ENCODE data around the gene NEK1. TPM values are rescaled to one million over a fixed set of nuclear protein-coding genes. Genes with fewer than 3 reads are reported as not detected.
"Not testable (repeated sequence)": the region's sequence is repeated elsewhere in the genome, so short reads cannot be mapped to it uniquely, and the experiment has no call there.

Gene NEK1
- total and polyA plus RNA-seq, 2 donors (not counting 1 experiment from before 2014, with no cell fraction given) = 3.3 to 21.4 TPM

DNA sequence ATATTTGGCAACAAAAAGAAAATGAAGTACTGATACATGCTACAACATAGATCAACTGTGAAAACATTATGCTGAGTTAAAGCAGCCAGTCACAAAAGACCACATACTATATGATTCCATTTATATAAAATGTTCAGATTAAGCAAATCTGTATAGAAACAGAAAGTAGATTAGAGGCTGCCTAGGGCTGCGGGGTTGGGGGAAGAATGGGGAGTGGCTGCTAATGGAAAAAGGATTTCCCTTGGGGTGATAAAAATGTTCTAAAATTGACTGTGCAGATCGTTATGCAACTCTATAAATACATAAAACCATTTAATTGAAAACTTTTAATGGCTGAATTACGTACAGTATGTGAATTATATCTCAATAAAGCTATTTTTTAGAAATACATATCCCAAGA is 46.8 kb downstream of the NEK1 start:
- peaks cover 4% of the 10 kb centered on the region for H3K4me1 Mint-ChIP-seq
- ATAC-seq (ENCODE audit: low read depth) (no peak), DNase-seq (no peak)
- intact Hi-C loops (cut with micrococcal nuclease) = loop anchor here (1.0 to 10.0 kb wide), 5 partner anchors 79 to 1381 kb away; partner anchors contain the start of gene CBR4
- Histone ChIP-seq H3K4me1 (ENCODE audit: control insufficient read depth in 2 of 2, insufficient read depth in 2 of 2, low read length in 2 of 2) (no peaks in the 10 kb centered on the region), H3K9ac (ENCODE audit: low read length) (no peak overlapping the region), H3K4me3 (ENCODE audit: control extremely low read depth in 1 of 5, extremely low read depth in 1 of 5, insufficient read depth in 1 of 5, low read depth in 2 of 5, low read length in 4 of 5) (no peak overlapping the region), H3K27ac (ENCODE audit: low read length in 2 of 2) (no peak overlapping the region), H2AFZ (ENCODE audit: insufficient read depth, low read depth, low read length, poor library complexity, severe bottlenecking) (no peak overlapping the region), H4K20me1 (ENCODE audit: control insufficient read depth, insufficient read depth, low read length, poor library complexity, severe bottlenecking) (no peaks in the 10 kb centered on the region), H3K9me3 (ENCODE audit: control extremely low read depth in 1 of 3, control insufficient read depth in 2 of 3, insufficient read depth in 1 of 3, low read length in 2 of 3) (no peaks in the 10 kb centered on the region), H3K27me3 (replicated peaks in 1 of 4; ENCODE audit: control extremely low read depth in 1 of 4, control insufficient read depth in 3 of 4, insufficient read depth in 4 of 4, low read length in 3 of 4) (no peaks in the 10 kb centered on the region), H3K79me2 (ENCODE audit: control insufficient read depth, insufficient read depth, low read length) (no peaks in the 10 kb centered on the region), H3K36me3 (replicated peaks in 1 of 2; ENCODE audit: control extremely low read depth in 1 of 2, control insufficient read depth in 1 of 2, extremely low read depth in 1 of 2, insufficient read depth in 2 of 2, low read length in 1 of 2) (peaks cover 1 to 2% of the 10 kb centered on the region in 2 experiments), H3K4me2 (replicated peaks; ENCODE audit: low read depth, low read length, poor library complexity, severe bottlenecking) (no peak overlapping the region)
- WGBS (ENCODE audit: insufficient coverage) = no CpG with 5 or more reads among the region's 3 CpGs
- no peaks in the 10 kb centered on the region for H3K9me3 Mint-ChIP-seq (ENCODE audit: insufficient read depth)
- POLR2A ChIA-PET = no interaction called here
- H3K27me3 Mint-ChIP-seq = no peaks in the 10 kb centered on the region
- no peak overlapping the region for H3K4me3 Mint-ChIP-seq
- no peak overlapping the region for H3K27ac Mint-ChIP-seq
- TF ChIP-seq EZH2 (IDR thresholded peaks at IDR 0.05; ENCODE audit: borderline replicate concordance, insufficient read depth, low read depth, low read length, poor library complexity, severe bottlenecking) = no peak
- TF ChIP-seq, protein P1, sequence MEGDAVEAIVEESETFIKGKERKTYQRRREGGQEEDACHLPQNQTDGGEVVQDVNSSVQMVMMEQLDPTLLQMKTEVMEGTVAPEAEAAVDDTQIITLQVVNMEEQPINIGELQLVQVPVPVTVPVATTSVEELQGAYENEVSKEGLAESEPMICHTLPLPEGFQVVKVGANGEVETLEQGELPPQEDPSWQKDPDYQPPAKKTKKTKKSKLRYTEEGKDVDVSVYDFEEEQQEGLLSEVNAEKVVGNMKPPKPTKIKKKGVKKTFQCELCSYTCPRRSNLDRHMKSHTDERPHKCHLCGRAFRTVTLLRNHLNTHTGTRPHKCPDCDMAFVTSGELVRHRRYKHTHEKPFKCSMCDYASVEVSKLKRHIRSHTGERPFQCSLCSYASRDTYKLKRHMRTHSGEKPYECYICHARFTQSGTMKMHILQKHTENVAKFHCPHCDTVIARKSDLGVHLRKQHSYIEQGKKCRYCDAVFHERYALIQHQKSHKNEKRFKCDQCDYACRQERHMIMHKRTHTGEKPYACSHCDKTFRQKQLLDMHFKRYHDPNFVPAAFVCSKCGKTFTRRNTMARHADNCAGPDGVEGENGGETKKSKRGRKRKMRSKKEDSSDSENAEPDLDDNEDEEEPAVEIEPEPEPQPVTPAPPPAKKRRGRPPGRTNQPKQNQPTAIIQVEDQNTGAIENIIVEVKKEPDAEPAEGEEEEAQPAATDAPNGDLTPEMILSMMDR (IDR thresholded peaks at IDR 0.05) = no peak
- CTCF ChIA-PET = interaction anchor here (0.9 to 4.0 kb wide), 11 partner anchors 10 to 1059 kb away, joined by 3 to 67 read pairs (median 4); no protein-coding TSS in a partner anchor

DNA sequence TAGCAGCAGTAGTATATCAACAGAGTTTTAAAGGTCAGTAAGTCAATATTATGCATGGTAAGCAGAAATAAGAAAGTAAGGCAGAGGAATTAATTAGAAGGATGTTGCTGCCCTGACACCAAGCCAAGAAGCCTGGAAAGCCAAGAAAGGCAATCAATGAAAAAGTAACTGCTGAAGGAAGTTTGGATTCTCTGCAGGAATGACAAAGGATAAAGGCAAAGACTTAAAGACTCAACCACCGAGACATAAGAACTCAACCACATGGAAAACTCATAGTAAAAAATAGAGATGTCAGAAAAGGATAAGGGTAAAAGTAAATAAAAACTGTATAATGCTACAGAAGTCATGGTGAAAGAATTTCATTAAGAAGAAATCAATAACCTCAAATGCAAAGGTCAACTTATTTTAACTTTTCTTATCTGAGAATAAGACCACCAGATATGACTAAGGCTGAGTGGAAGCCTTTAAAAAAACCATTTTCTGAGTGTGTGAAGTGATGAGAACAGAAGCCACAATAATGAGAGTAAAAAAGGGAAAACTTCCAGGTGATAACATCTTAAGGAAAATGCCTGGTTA is 55.2 kb downstream of the NEK1 start:
- no peak overlapping the region for H3K9ac ChIP-seq (ENCODE audit: low read length)
- CTCF ChIA-PET = no interaction called here
- H3K27me3 Mint-ChIP-seq = no peaks in the 10 kb centered on the region
- H3K4me1 ChIP-seq (ENCODE audit: control insufficient read depth in 2 of 2, insufficient read depth in 2 of 2, low read length in 2 of 2) = no peaks in the 10 kb centered on the region
- H3K27ac ChIP-seq (ENCODE audit: low read length in 2 of 2) = no peak overlapping the region
- POLR2A ChIA-PET = no interaction called here
- intact Hi-C loops (cut with micrococcal nuclease) = no loop called here
- no peaks in the 10 kb centered on the region for H3K27me3 ChIP-seq (replicated peaks in 1 of 4; ENCODE audit: control extremely low read depth in 1 of 4, control insufficient read depth in 3 of 4, insufficient read depth in 4 of 4, low read length in 3 of 4)
- TF ChIP-seq EZH2 (IDR thresholded peaks at IDR 0.05; ENCODE audit: borderline replicate concordance, insufficient read depth, low read depth, low read length, poor library complexity, severe bottlenecking) = no peak
- TF ChIP-seq, protein P1 (IDR thresholded peaks at IDR 0.05) = no peak
- no peak overlapping the region for H3K27ac Mint-ChIP-seq
- H3K9me3 ChIP-seq (ENCODE audit: control extremely low read depth in 1 of 3, control insufficient read depth in 2 of 3, insufficient read depth in 1 of 3, low read length in 2 of 3) = peaks cover 0 to 1% (median 0%) of the 10 kb centered on the region in 3 donors
- no peaks in the 10 kb centered on the region for H3K9me3 Mint-ChIP-seq (ENCODE audit: insufficient read depth)
- peaks cover 6 to 10% of the 10 kb centered on the region in 2 experiments for H3K36me3 ChIP-seq (replicated peaks in 1 of 2; ENCODE audit: control extremely low read depth in 1 of 2, control insufficient read depth in 1 of 2, extremely low read depth in 1 of 2, insufficient read depth in 2 of 2, low read length in 1 of 2)
- H3K79me2 ChIP-seq (ENCODE audit: control insufficient read depth, insufficient read depth, low read length) = no peaks in the 10 kb centered on the region
- no peaks in the 10 kb centered on the region for H3K4me1 Mint-ChIP-seq
- H4K20me1 ChIP-seq (ENCODE audit: control insufficient read depth, insufficient read depth, low read length, poor library complexity, severe bottlenecking) = no peaks in the 10 kb centered on the region
- ATAC-seq (ENCODE audit: low read depth) (no peak), DNase-seq (no peak)
- no peak overlapping the region for H2AFZ ChIP-seq (ENCODE audit: insufficient read depth, low read depth, low read length, poor library complexity, severe bottlenecking)
- no peak overlapping the region for H3K4me3 Mint-ChIP-seq
- no peak overlapping the region for H3K4me2 ChIP-seq (replicated peaks; ENCODE audit: low read depth, low read length, poor library complexity, severe bottlenecking)
- H3K4me3 ChIP-seq (ENCODE audit: control extremely low read depth in 1 of 5, extremely low read depth in 1 of 5, insufficient read depth in 1 of 5, low read depth in 2 of 5, low read length in 4 of 5) = no peak overlapping the region
- WGBS (ENCODE audit: insufficient coverage) = no CpG with 5 or more reads among the region's 1 CpG

DNA sequence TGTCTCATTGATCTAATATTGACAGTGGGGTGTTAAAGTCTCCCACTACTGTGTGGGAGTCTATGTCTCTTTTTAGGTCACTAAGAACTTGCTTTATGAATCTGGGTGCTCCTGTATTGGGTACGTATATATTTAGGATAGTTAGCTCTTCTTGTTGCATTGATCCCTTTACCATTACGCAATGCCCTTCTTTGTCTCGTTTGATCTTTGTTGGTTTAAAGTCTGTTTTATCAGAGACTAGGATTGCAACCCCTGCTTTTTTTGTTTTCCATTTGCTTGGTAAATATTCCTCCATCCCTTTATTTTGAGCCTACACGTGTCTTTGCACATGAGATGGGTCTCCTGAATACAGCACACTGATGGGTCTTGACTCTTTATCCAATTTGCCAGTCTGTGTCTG is 65.8 kb downstream of the NEK1 start:
- H3K4me3 ChIP-seq (ENCODE audit: control extremely low read depth in 1 of 5, extremely low read depth in 1 of 5, insufficient read depth in 1 of 5, low read depth in 2 of 5, low read length in 4 of 5); H3K4me1 ChIP-seq (ENCODE audit: control insufficient read depth in 2 of 2, insufficient read depth in 2 of 2, low read length in 2 of 2); H3K4me2 ChIP-seq (replicated peaks; ENCODE audit: low read depth, low read length, poor library complexity, severe bottlenecking); H3K27me3 Mint-ChIP-seq; H3K27ac Mint-ChIP-seq; H3K4me1 Mint-ChIP-seq; POLR2A ChIA-PET; H3K4me3 Mint-ChIP-seq; H2AFZ ChIP-seq (ENCODE audit: insufficient read depth, low read depth, low read length, poor library complexity, severe bottlenecking); H3K79me2 ChIP-seq (ENCODE audit: control insufficient read depth, insufficient read depth, low read length); H3K27ac ChIP-seq (ENCODE audit: low read length in 2 of 2); ATAC-seq (ENCODE audit: low read depth); CTCF ChIA-PET; H4K20me1 ChIP-seq (ENCODE audit: control insufficient read depth, insufficient read depth, low read length, poor library complexity, severe bottlenecking); intact Hi-C loops (cut with micrococcal nuclease); H3K9ac ChIP-seq (ENCODE audit: low read length); H3K27me3 ChIP-seq (replicated peaks in 1 of 4; ENCODE audit: control extremely low read depth in 1 of 4, control insufficient read depth in 3 of 4, insufficient read depth in 4 of 4, low read length in 3 of 4); H3K36me3 ChIP-seq (replicated peaks in 1 of 2; ENCODE audit: control extremely low read depth in 1 of 2, control insufficient read depth in 1 of 2, extremely low read depth in 1 of 2, insufficient read depth in 2 of 2, low read length in 1 of 2); DNase-seq: not testable (repeated sequence)
- H3K9me3 ChIP-seq (ENCODE audit: control extremely low read depth in 1 of 3, control insufficient read depth in 2 of 3, insufficient read depth in 1 of 3, low read length in 2 of 3) = peaks cover 3 to 13% (median 3%) of the 10 kb centered on the region in 3 donors
- peaks cover 13% of the 10 kb centered on the region for H3K9me3 Mint-ChIP-seq (ENCODE audit: insufficient read depth)
- WGBS (ENCODE audit: insufficient coverage) = no CpG with 5 or more reads among the region's 4 CpGs

Data from B cell (primary cell).